Measurements from ENCODE around the gene PRDM16. TPM values are rescaled to one million over a fixed set of nuclear protein-coding genes. Genes with fewer than 3 reads are reported as not detected.

PRDM16 gene
- total and polyA plus RNA-seq, 2 of the 13 experiments (the other 11 are each of a cell fraction or from before 2014, with no cell fraction given): 0.15 to 0.81 TPM

- H3K4me3 ChIP-seq (replicated peaks in 1 of 3; ENCODE audit: insufficient read depth in 1 of 3, low read depth in 2 of 3, low read length in 3 of 3): no peak overlapping the region
- in situ Hi-C loops (cut with HindIII; ENCODE audit: extremely low pct_ligation_motif_present, low pct_unique_long_range_greater_than_20kb) (no loop called here), intact Hi-C loops (cut with micrococcal nuclease; ENCODE audit: unreplicated experiment) (no loop called here)
- no peak for DNase-seq (ENCODE audit: low spot score)
- H3K9me3 ChIP-seq (ENCODE audit: low read length): no peaks in the 10 kb centered on the region
- peaks cover 21% of the 10 kb centered on the region for H3K4me1 ChIP-seq (ENCODE audit: insufficient read depth, low read length)
- no peak overlapping the region for H3K9ac ChIP-seq (ENCODE audit: insufficient read depth, low read depth, low read length)
- H3K36me3 ChIP-seq (replicated peaks in 1 of 2; ENCODE audit: control insufficient read depth in 1 of 2, insufficient read depth in 2 of 2, low read length in 2 of 2): no peaks in the 10 kb centered on the region
- ChIA-PET CTCF (ENCODE audit: low intra/inter-chr PET ratio, low total read pairs) (no interaction called here), POLR2A (no interaction called here)
- TF ChIP-seq ZNF407 (CRISPR knock-in tag; IDR thresholded peaks at IDR 0.05; ENCODE audit: not compliant biosample characterization) (no peak), HBP1 (CRISPR knock-in tag; IDR thresholded peaks at IDR 0.05; ENCODE audit: low read depth) (no peak), NR2F1 (CRISPR knock-in tag; IDR thresholded peaks at IDR 0.05) (no peak), ZNF33A (CRISPR knock-in tag; IDR thresholded peaks at IDR 0.05; ENCODE audit: borderline replicate concordance) (no peak), TSC22D2 (CRISPR knock-in tag; IDR thresholded peaks at IDR 0.05; ENCODE audit: borderline replicate concordance) (no peak), U2AF2 (IDR thresholded peaks at IDR 0.05; ENCODE audit: low read depth, low read length) (no peak), JUN (CRISPR knock-in tag; IDR thresholded peaks at IDR 0.05) (no peak), PHF5A (CRISPR knock-in tag; IDR thresholded peaks at IDR 0.05; ENCODE audit: low read depth, unreplicated experiment) (no peak), KLF6 (CRISPR knock-in tag; IDR thresholded peaks at IDR 0.05) (no peak), RXRB (CRISPR knock-in tag; IDR thresholded peaks at IDR 0.05; ENCODE audit: borderline replicate concordance) (no peak), ZFP41 (CRISPR knock-in tag; IDR thresholded peaks at IDR 0.05; ENCODE audit: borderline replicate concordance) (no peak)
- TF ChIP-seq, protein P1, sequence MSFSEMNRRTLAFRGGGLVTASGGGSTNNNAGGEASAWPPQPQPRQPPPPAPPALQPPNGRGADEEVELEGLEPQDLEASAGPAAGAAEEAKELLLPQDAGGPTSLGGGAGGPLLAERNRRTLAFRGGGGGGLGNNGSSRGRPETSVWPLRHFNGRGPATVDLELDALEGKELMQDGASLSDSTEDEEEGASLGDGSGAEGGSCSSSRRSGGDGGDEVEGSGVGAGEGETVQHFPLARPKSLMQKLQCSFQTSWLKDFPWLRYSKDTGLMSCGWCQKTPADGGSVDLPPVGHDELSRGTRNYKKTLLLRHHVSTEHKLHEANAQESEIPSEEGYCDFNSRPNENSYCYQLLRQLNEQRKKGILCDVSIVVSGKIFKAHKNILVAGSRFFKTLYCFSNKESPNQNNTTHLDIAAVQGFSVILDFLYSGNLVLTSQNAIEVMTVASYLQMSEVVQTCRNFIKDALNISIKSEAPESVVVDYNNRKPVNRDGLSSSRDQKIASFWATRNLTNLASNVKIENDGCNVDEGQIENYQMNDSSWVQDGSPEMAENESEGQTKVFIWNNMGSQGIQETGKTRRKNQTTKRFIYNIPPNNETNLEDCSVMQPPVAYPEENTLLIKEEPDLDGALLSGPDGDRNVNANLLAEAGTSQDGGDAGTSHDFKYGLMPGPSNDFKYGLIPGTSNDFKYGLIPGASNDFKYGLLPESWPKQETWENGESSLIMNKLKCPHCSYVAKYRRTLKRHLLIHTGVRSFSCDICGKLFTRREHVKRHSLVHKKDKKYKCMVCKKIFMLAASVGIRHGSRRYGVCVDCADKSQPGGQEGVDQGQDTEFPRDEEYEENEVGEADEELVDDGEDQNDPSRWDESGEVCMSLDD (CRISPR knock-in tag; IDR thresholded peaks at IDR 0.05; ENCODE audit: borderline replicate concordance): no peak
- WGBS (ENCODE audit: low lambda C conversion rate): no CpG with 5 or more reads among the region's 11 CpGs
- peaks cover 4 to 23% of the 10 kb centered on the region in 2 experiments for H3K27me3 ChIP-seq (ENCODE audit: control insufficient read depth in 1 of 2, insufficient read depth in 2 of 2, low read length in 2 of 2)
- no peak for FAIRE-seq
- ATAC-seq: no peak
- H4K20me1 ChIP-seq (ENCODE audit: insufficient read depth, low read length): no peaks in the 10 kb centered on the region
- H2AFZ ChIP-seq (ENCODE audit: low read length): no peak overlapping the region
- no peaks in the 10 kb centered on the region for H3K79me2 ChIP-seq (ENCODE audit: insufficient read depth, low read length)
- no peak overlapping the region for H3K4me2 ChIP-seq (ENCODE audit: low read depth, low read length)
- BruUV-seq (replicated peaks): no TSS peak
- H3K27ac ChIP-seq (ENCODE audit: extremely low read length, insufficient read depth, low read length): no peak overlapping the region
These were observed 327.4 kb downstream of the PRDM16 start for GRCh38 chr1:3396411-3396810.
